H1 (cell line): ENCODE results near the gene GMEB2. TPM values are rescaled to one million over a fixed set of nuclear protein-coding genes. Genes with fewer than 3 reads are reported as not detected.

Experiments
- CTCF ChIA-PET: fragments of 300-600 bp; sonication (Branson Sonifier 250); formaldehyde crosslinking; loops from one replicate; lab custom pipeline; 2021; ENCODE audit not compliant: partially characterized antibody; lab: Charles Lee
- POLR2A ChIA-PET: fragments of 300-600 bp; sonication (Branson Sonifier 250); formaldehyde crosslinking; loops from one replicate; lab custom pipeline; 2021; ENCODE audit warnings: inconsistent platforms; ENCODE audit not compliant: partially characterized antibody; lab: Charles Lee
- DNase-seq, 2 experiments: peaks; one replicate each; pipeline versions ENCODE4 v3.0.0 to v3.0.0-alpha.2; 2010 to 2022; ENCODE audit warnings: low spot score in 2 of 2, low read depth in 1 of 2, mixed read lengths in 1 of 2
- FAIRE-seq: peaks from 2 replicates; lab custom pipeline; 2011; peaks lifted over from hg19 to GRCh38; lab: Jason Lieb, UNC
- H2AFZ ChIP-seq: 2 replicates; pipeline ENCODE4 v1.8.1; 2012; ENCODE audit warnings: low read length, inconsistent platforms
- H2AK5ac ChIP-seq: 2 replicates; pipeline ENCODE4 v1.6.1; 2013; ENCODE audit warnings: low read depth, low read length
- H2BK120ac ChIP-seq: replicated peaks from 2 replicates; pipeline ENCODE3; 2013; ENCODE audit warnings: low read depth, low read length, inconsistent platforms
- H2BK12ac ChIP-seq: 2 replicates; pipeline ENCODE4 v1.6.1; 2013; ENCODE audit warnings: low read depth, low read length
- H2BK15ac ChIP-seq: 2 replicates; pipeline ENCODE4 v1.6.1; 2013; ENCODE audit warnings: low read length
- H2BK20ac ChIP-seq: 2 replicates; pipeline ENCODE4 v1.6.1; 2013; ENCODE audit warnings: low read length
- H2BK5ac ChIP-seq: 2 replicates; pipeline ENCODE4 v1.6.1; 2013; ENCODE audit warnings: low read depth, low read length
- H3K14ac ChIP-seq: 2 replicates; pipeline ENCODE4 v1.6.1; 2013; ENCODE audit warnings: inconsistent platforms; ENCODE audit not compliant: insufficient read length
- H3K18ac ChIP-seq: 2 replicates; pipeline ENCODE4 v1.6.1; 2013; ENCODE audit warnings: low read length; ENCODE audit errors: extremely low read depth
- H3K23ac ChIP-seq: 2 replicates; pipeline ENCODE4 v1.6.1; 2013; ENCODE audit warnings: inconsistent platforms; ENCODE audit not compliant: insufficient read length
- H3K23me2 ChIP-seq: 2 replicates; pipeline ENCODE4 v1.6.1; 2013; ENCODE audit warnings: low read depth, low read length
- H3K27ac ChIP-seq: 2 replicates; pipeline ENCODE4 v1.6.1; 2011; ENCODE audit warnings: low read depth, low read length, inconsistent platforms
- H3K27me3 ChIP-seq, 4 experiments: replicated peaks in 1 of 4; 1 replicate in 1 of 4; 2 replicates in 3 of 4; pipeline versions ENCODE4 v1.6.1 to v1.8.1; 2011 to 2013; ENCODE audit warnings: low read length in 3 of 4, mild to moderate bottlenecking in 3 of 4, inconsistent platforms in 2 of 4, mixed read lengths in 2 of 4, moderate library complexity in 1 of 4; ENCODE audit not compliant: control insufficient read depth in 3 of 4, insufficient read depth in 3 of 4; ENCODE audit errors: extremely low read depth in 1 of 4
- H3K36me3 ChIP-seq, 4 experiments: 2 replicates each; pipeline versions ENCODE4 v1.6.1 to v1.8.1; 2011 to 2013; ENCODE audit warnings: mild to moderate bottlenecking in 4 of 4, low read length in 3 of 4, moderate library complexity in 2 of 4, control low read depth in 1 of 4, inconsistent platforms in 1 of 4; ENCODE audit not compliant: insufficient read depth in 4 of 4, control insufficient read depth in 2 of 4
- H3K4ac ChIP-seq: replicated peaks from 2 replicates; pipeline ENCODE3; 2013; ENCODE audit warnings: low read length, low read depth, mixed read lengths, inconsistent platforms; ENCODE audit not compliant: insufficient read length
- H3K4me1 ChIP-seq, 4 experiments: replicated peaks in 1 of 4; 1 replicate in 1 of 4; 2 replicates in 3 of 4; pipeline versions ENCODE4 v1.6.1 to v1.8.1; 2011 to 2013; ENCODE audit warnings: low read length in 3 of 4, inconsistent platforms in 2 of 4, mixed read lengths in 1 of 4; ENCODE audit not compliant: insufficient read depth in 4 of 4, control insufficient read depth in 3 of 4
- H3K4me2 ChIP-seq, 2 experiments: 2 replicates each; pipeline versions ENCODE4 v1.6.1 to v1.8.1; 2011 to 2013; ENCODE audit warnings: low read depth in 2 of 2, low read length in 2 of 2, control low read depth in 1 of 2, inconsistent platforms in 1 of 2, mild to moderate bottlenecking in 1 of 2; ENCODE audit not compliant: insufficient read depth in 1 of 2
- H3K4me3 ChIP-seq, 4 experiments: fragments of 200-600, 300-600 bp in 1 of 4; sonication (generic), shearing (Covaris generic), sonication (Bioruptor Twin) in 1 of 4; 2 replicates each; pipeline versions ENCODE4 v1.5.1 to v1.8.1; 2011 to 2016; ENCODE audit warnings: low read length in 4 of 4, low read depth in 3 of 4, control low read depth in 2 of 4, inconsistent platforms in 2 of 4, mild to moderate bottlenecking in 2 of 4, mixed read lengths in 1 of 4, moderate library complexity in 1 of 4; ENCODE audit not compliant: insufficient read depth in 2 of 4; ENCODE audit errors: extremely low read depth in 1 of 4
- H3K56ac ChIP-seq: replicated peaks from 2 replicates; pipeline ENCODE3; 2013; ENCODE audit warnings: low read depth, mild to moderate bottlenecking, mixed read lengths, low read length, inconsistent platforms; ENCODE audit not compliant: insufficient read length
- H3K79me1 ChIP-seq: 2 replicates; pipeline ENCODE4 v1.6.1; 2013; ENCODE audit warnings: low read depth, low read length, control low read depth
- H3K79me2 ChIP-seq, 2 experiments: 2 replicates each; pipeline versions ENCODE4 v1.6.1 to v1.8.1; 2012 to 2013; ENCODE audit warnings: low read length in 2 of 2, mild to moderate bottlenecking in 2 of 2, inconsistent platforms in 1 of 2; ENCODE audit not compliant: insufficient read depth in 2 of 2, control insufficient read depth in 1 of 2
- H3K9ac ChIP-seq, 4 experiments: replicated peaks in 1 of 4; 1 replicate in 1 of 4; 2 replicates in 3 of 4; pipeline versions ENCODE4 v1.6.1 to v1.8.1; 2011 to 2013; ENCODE audit warnings: low read depth in 3 of 4, low read length in 3 of 4, control low read depth in 2 of 4, mild to moderate bottlenecking in 2 of 4, moderate library complexity in 2 of 4, inconsistent platforms in 1 of 4; ENCODE audit errors: extremely low read depth in 1 of 4
- H3K9me3 ChIP-seq, 2 experiments: 2 replicates each; pipeline versions ENCODE4 v1.6.1 to v1.8.1; 2012 to 2013; ENCODE audit warnings: mild to moderate bottlenecking in 2 of 2, moderate library complexity in 2 of 2, control low read depth in 1 of 2, inconsistent platforms in 1 of 2, low read depth in 1 of 2, low read length in 1 of 2, mixed read lengths in 1 of 2; ENCODE audit not compliant: insufficient read depth in 2 of 2
- H4K20me1 ChIP-seq, 2 experiments: replicated peaks in 1 of 2; 2 replicates each; pipeline versions ENCODE3 to v1.8.1; 2011 to 2013; ENCODE audit warnings: inconsistent platforms in 2 of 2, low read length in 2 of 2, mild to moderate bottlenecking in 1 of 2; ENCODE audit not compliant: insufficient read depth in 2 of 2, control insufficient read depth in 1 of 2
- H4K5ac ChIP-seq: 2 replicates; pipeline ENCODE4 v1.6.1; 2013; ENCODE audit warnings: low read length, low read depth, mixed read lengths, inconsistent platforms; ENCODE audit not compliant: insufficient read length
- H4K8ac ChIP-seq: 2 replicates; pipeline ENCODE4 v1.8.0; 2013; ENCODE audit warnings: mild to moderate bottlenecking, moderate library complexity, low read length, inconsistent platforms; ENCODE audit not compliant: insufficient read depth; ENCODE audit errors: extremely low read depth
- H4K91ac ChIP-seq: replicated peaks from 2 replicates; pipeline ENCODE3; 2013; ENCODE audit warnings: low read length, mixed read lengths, inconsistent platforms; ENCODE audit not compliant: insufficient read length
- BRCA1 ChIP-seq: IDR thresholded peaks from 2 replicates; pipeline ENCODE4 v1.6.1; 2012; ENCODE audit warnings: low read depth, low read length, improper control_type of control experiment
- CBX5 ChIP-seq: fragments of 300-800, 300-1000 bp; sonication (generic); IDR thresholded peaks from 2 replicates; pipeline ENCODE4 v1.7.1; 2016; ENCODE audit warnings: antibody characterized with exemption, low read length, low read depth
- CBX8 ChIP-seq: fragments of 300-800, 300-1000 bp; sonication (generic); IDR thresholded peaks from 2 replicates; pipeline ENCODE4 v1.7.1; 2016; ENCODE audit warnings: low read depth, low read length, borderline replicate concordance
- GABPA ChIP-seq: IDR thresholded peaks from 2 replicates; pipeline ENCODE4 v1.6.1; 2011; ENCODE audit warnings: mild to moderate bottlenecking, low read length, moderate library complexity, borderline replicate concordance; ENCODE audit not compliant: insufficient read depth
- SUZ12 ChIP-seq: fragments of 200-600 bp; sonication (generic); IDR thresholded peaks from 2 replicates; pipeline ENCODE4 v1.6.1; 2012; ENCODE audit warnings: mild to moderate bottlenecking, inconsistent platforms, low read length, moderate library complexity, mixed read lengths
- TBP ChIP-seq: IDR thresholded peaks from 2 replicates; pipeline ENCODE4 v1.6.1; 2011; ENCODE audit warnings: low read depth, low read length, improper control_type of control experiment
- WGBS, 2 experiments: shearing (Covaris generic) in 1 of 2; methylation state at CpG; one replicate each; pipeline versions ENCODE4 v1.1.6 to v1.1.7; 2013 to 2015; ENCODE audit warnings: low lambda C conversion rate in 2 of 2, mixed read lengths in 2 of 2, inconsistent platforms in 1 of 2, low coverage in 1 of 2, missing lambda C conversion rate in 1 of 2; ENCODE audit not compliant: insufficient replicate concordance in 2 of 2, insufficient coverage in 1 of 2, insufficient read length in 1 of 2; ENCODE audit errors: extremely low coverage in 1 of 2, missing lambda C conversion rate in 1 of 2; 5-methylcytosine and 5-hydroxymethylcytosine counted together
- polyA plus RNA-seq, 7 experiments: library from polyadenylated mRNA; depleted of rRNA in 3 of 7; stranded (reverse) in 5 of 7; unstranded in 2 of 7; fragments of >200 nt in 5 of 7; fragments of 200-250 nt in 2 of 7; gene quantifications; 1 replicate in 5 of 7; 2 replicates in 1 of 7; 4 replicates in 1 of 7; pipeline versions ENCODE4 v1.2.1 to v1.2.3, GENCODE V29; 2011 to 2013; ENCODE audit warnings: missing spikeins in 2 of 7, mixed read lengths in 2 of 7
- total RNA-seq: library from RNA; stranded (reverse); fragmentation: NEBNext Ultra II Directional; extraction: Animal tissue kit (Norgen Biotek cat#: 25700); gene quantifications from 2 replicates; pipeline ENCODE4 v1.2.1, GENCODE V29; 2021
- TF ChIP-seq, protein P1 (sequence below): IDR thresholded peaks from 2 replicates; pipeline ENCODE4 v1.6.1; 2011; ENCODE audit warnings: low read length, improper control_type of control experiment
- TF ChIP-seq, protein P2 (sequence below): IDR thresholded peaks from 2 replicates; pipeline ENCODE4 v1.6.1; 2012; ENCODE audit warnings: low read length, inconsistent platforms

The GMEB2 gene
- total and polyA plus RNA-seq, 2 of the 8 experiments (the other 6 are each of a cell fraction or from before 2014, with no cell fraction given), result 12.9 to 14.2 TPM

DNA sequence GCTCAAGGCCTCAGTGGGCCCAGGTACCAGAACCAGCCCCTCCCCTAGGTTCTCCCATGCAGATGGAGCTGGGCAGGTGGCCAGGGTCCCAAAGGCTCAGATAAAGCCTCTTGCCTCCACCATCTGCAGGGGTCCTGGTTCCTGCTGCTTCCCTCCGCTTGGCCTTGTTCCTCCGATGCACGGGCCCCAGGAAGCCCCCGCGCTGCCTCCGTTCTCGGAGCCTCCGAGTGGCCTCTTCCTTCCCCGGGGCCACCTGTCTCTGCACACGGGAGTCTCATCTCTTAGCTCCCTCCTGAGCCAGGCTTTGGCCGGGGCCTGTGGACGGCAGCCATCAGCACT, 87.8 kb downstream of the GMEB2 start:
- Histone ChIP-seq H3K4me2 (no peak overlapping the region), H3K79me2 (no peaks in the 10 kb centered on the region), H3K4ac (peak overlapping the region; percentile 10), H4K20me1 (no peaks in the 10 kb centered on the region), H3K27ac (no peak overlapping the region), H3K79me1 (no peaks in the 10 kb centered on the region), H2BK120ac (no peak overlapping the region), H2BK5ac (no peak overlapping the region), H3K27me3 (no peaks in the 10 kb centered on the region), H4K91ac (no peak overlapping the region), H2AK5ac (no peak overlapping the region), H2AFZ (no peak overlapping the region), H3K4me1 (peaks cover 0 to 17% (median 3%) of the 10 kb centered on the region in 4 experiments; a peak in 5 of 7 replicates), H3K56ac (no peak overlapping the region), H3K18ac (no peak overlapping the region), H3K4me3 (no peak overlapping the region), H3K9me3 (no peaks in the 10 kb centered on the region), H3K14ac (no peak overlapping the region), H3K9ac (no peak overlapping the region), H2BK15ac (no peak overlapping the region), H4K8ac (no peak overlapping the region), H2BK12ac (no peak overlapping the region), H2BK20ac (no peak overlapping the region), H3K23ac (no peak overlapping the region), H3K36me3 (no peaks in the 10 kb centered on the region), H4K5ac (no peak overlapping the region), H3K23me2 (no peaks in the 10 kb centered on the region)
- no peak for DNase-seq
- ChIA-PET POLR2A (interaction anchor here (1.1 to 3.7 kb wide), 3 partner anchors 17 to 42 kb away, joined by 3 to 26 read pairs (median 4); partner anchors contain the start of gene PPDPF), CTCF (interaction anchor here (0.6 to 4.2 kb wide), 30 partner anchors 8 to 637 kb away, joined by 3 to 22 read pairs (median 5); partner anchors contain the start of genes FNDC11 and PPDPF)
- TF ChIP-seq TBP (no peak), SUZ12 (no peak), GABPA (no peak), CBX5 (no peak), CBX8 (no peak), BRCA1 (no peak)
- TF ChIP-seq, protein P1, sequence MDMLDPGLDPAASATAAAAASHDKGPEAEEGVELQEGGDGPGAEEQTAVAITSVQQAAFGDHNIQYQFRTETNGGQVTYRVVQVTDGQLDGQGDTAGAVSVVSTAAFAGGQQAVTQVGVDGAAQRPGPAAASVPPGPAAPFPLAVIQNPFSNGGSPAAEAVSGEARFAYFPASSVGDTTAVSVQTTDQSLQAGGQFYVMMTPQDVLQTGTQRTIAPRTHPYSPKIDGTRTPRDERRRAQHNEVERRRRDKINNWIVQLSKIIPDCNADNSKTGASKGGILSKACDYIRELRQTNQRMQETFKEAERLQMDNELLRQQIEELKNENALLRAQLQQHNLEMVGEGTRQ, result no peak
- TF ChIP-seq, protein P2, sequence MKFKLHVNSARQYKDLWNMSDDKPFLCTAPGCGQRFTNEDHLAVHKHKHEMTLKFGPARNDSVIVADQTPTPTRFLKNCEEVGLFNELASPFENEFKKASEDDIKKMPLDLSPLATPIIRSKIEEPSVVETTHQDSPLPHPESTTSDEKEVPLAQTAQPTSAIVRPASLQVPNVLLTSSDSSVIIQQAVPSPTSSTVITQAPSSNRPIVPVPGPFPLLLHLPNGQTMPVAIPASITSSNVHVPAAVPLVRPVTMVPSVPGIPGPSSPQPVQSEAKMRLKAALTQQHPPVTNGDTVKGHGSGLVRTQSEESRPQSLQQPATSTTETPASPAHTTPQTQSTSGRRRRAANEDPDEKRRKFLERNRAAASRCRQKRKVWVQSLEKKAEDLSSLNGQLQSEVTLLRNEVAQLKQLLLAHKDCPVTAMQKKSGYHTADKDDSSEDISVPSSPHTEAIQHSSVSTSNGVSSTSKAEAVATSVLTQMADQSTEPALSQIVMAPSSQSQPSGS, result no peak
- FAIRE-seq, result no peak
- WGBS, 2 experiments, result 93% methylated on average over 12 of the region's 12 CpGs; no CpG with 5 or more reads in 1 of the 2 experiments
